Stimulated activated effector memory CD8-positive, alpha-beta T cell treated with anti-CD3 and anti-CD28 coated beads, Interleukin-12 subunit alpha, Interleukin-12 subunit beta, amount 100 ng/mL, for 72 hours (primary cell): ENCODE data around the gene SERINC3.
"Not testable (repeated sequence)": the region's sequence is repeated elsewhere in the genome, so short reads cannot be mapped to it uniquely, and the experiment has no call there.

Source experiments
- ATAC-seq: fragments of 150-1000 bp; cut with Tn5 transposase; 2 replicates; pipeline ENCODE4 v1.10.0; 2021
- DNase-seq, 2 donors: peaks; one replicate each; pipeline ENCODE4 v3.0.0; 2021 to 2022; ENCODE audit warnings: low spot score in 2 of 2
- H3K27ac Mint-ChIP-seq: one replicate; pipeline ENCODE4 v1.8.0; 2022; ENCODE audit warnings: mild to moderate bottlenecking, mixed read lengths
- H3K36me3 Mint-ChIP-seq: one replicate; pipeline ENCODE4 v1.8.0; 2022; ENCODE audit warnings: mild to moderate bottlenecking, mixed read lengths
- H3K4me1 Mint-ChIP-seq: one replicate; pipeline ENCODE4 v1.8.0; 2022; ENCODE audit warnings: mixed read lengths
- H3K4me3 Mint-ChIP-seq: one replicate; pipeline ENCODE4 v1.8.0; 2022; ENCODE audit warnings: mild to moderate bottlenecking, mixed read lengths
- H3K9me3 Mint-ChIP-seq: one replicate; pipeline ENCODE4 v1.8.0; 2022; ENCODE audit warnings: mixed read lengths

Gene SERINC3

GRCh38 chr20:44489223-44489622 is 32.6 kb downstream of the SERINC3 start:
- DNase-seq (no peak), ATAC-seq (no peak)
- H3K4me3 Mint-ChIP-seq = no peak overlapping the region
- H3K9me3 Mint-ChIP-seq = no peaks in the 10 kb centered on the region
- H3K4me1 Mint-ChIP-seq = peaks cover 57% of the 10 kb centered on the region
- peaks cover 100% of the 10 kb centered on the region for H3K36me3 Mint-ChIP-seq
- H3K27ac Mint-ChIP-seq = peak overlapping the region; percentile 74

DNA sequence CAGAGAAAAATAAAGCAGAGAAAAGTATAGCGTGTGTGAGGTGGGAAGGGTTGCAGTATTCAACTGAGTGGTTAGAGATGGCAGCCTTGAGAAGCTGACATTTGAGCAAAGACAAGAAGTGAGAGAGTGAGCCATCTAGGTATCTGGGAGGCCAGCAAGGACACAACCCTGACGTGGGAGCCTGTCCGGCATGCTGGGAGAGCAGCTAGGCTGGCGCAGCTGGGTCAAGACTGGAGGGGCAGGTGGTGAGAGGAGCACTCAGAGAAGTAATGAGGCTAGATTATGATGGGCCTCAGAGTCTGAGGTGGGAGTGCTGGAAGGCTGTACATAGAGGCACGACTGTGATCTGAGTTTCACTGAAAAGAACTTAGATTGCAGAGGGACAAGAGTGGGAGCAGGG is 33.3 kb downstream of the SERINC3 start:
- DNase-seq (no peak), ATAC-seq (no peak)
- peaks cover 51% of the 10 kb centered on the region for H3K4me1 Mint-ChIP-seq

DNA sequence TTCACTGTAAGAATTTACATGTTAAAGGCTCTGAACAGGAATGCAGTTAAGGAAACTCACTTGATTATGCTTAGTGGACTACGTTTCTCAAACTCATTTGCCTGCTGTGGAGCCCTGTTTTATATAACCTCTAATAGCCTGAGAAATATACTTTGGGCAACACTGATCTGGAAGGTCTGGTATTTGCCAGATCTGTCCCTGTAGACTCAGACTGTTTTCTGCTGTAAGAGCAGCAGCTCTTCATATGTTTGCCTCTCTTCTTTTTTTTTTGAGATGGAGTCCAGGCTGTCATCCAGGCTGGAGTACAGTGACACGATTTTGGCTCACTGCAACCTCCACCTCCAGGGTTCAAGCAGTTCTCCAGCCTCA is 36.1 kb downstream of the SERINC3 start:
- no peak for DNase-seq
- H3K9me3 Mint-ChIP-seq = no peaks in the 10 kb centered on the region
- H3K27ac Mint-ChIP-seq = peak overlapping the region; percentile 71
- peaks cover 31% of the 10 kb centered on the region for H3K4me1 Mint-ChIP-seq
- H3K4me3 Mint-ChIP-seq = no peak overlapping the region
- H3K36me3 Mint-ChIP-seq = peaks cover 97% of the 10 kb centered on the region
- ATAC-seq = no peak

More for the DNA sequence above, 33.3 kb downstream of the SERINC3 start:
- H3K4me3 Mint-ChIP-seq = no peak overlapping the region
- H3K27ac Mint-ChIP-seq = peak overlapping the region; percentile 74
- no peaks in the 10 kb centered on the region for H3K9me3 Mint-ChIP-seq
- peaks cover 100% of the 10 kb centered on the region for H3K36me3 Mint-ChIP-seq

DNA sequence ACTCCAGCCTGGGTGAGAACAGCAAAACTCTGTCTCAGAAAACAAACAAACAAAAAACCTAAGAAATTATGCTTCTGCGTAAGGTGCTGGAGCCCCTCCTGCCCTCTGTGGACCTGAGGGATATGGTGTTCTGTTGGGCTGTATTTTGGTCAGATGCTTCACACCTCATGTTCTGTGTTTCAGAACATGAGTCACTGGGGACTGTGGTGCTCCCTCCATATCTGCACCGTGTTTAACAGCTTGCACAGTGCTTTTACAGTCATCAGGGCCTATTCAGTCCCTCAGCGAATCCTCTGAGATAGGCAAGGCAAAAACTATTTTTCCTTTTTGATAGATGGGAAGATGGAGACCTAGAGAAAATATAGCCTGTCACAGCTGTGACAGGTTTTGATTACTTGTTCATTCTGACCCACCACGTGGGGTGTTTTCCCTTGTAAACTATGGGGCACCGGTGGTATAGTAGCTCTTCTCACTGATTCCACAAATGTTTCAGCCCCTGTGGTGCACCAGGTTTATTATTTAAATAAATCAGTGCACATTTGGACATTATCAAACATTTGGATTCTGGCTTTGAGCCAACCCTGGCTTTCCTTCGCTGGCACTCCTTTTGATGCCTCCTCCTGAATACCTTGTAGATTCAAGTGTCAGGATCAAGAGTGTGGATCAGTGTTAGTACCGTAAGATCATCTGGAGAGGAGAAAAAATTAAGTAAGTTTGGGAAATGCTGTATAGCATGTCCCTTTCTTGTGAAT is 36.6 kb downstream of the SERINC3 start:
- Mint-ChIP-seq H3K4me3 (no peak overlapping the region), H3K9me3 (no peaks in the 10 kb centered on the region), H3K4me1 (peaks cover 28% of the 10 kb centered on the region), H3K27ac (peak overlapping the region; percentile 71), H3K36me3 (peaks cover 95% of the 10 kb centered on the region)
- no peak for DNase-seq
- peak; percentile 93 for ATAC-seq

DNA sequence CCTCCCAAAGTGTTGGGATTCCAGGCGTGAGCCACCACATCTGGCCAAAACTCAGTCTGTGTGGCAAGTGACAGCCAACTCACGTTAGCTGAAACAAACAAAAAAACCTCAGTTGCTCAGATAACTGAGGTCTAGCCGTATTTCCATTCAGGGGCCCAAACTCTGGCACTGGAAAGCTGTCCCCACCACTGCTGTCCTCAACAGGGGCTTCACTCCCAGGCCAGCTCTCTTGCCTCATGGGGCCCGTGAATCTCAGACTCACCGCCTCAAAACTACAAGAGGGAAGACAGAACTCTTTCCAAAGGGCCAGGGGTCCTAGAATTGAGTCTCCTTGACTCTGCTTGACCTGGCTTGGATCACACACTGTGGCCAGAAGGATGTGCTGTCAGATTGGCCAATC is 38.8 kb downstream of the SERINC3 start:
- ATAC-seq (no peak), DNase-seq (no peak)
- H3K9me3 Mint-ChIP-seq = no peaks in the 10 kb centered on the region
- H3K27ac Mint-ChIP-seq = no peak overlapping the region
- peaks cover 7% of the 10 kb centered on the region for H3K4me1 Mint-ChIP-seq
- peaks cover 80% of the 10 kb centered on the region for H3K36me3 Mint-ChIP-seq
- no peak overlapping the region for H3K4me3 Mint-ChIP-seq

- H3K9me3 Mint-ChIP-seq = no peaks in the 10 kb centered on the region
- ATAC-seq (no peak), DNase-seq (no peak)
- peaks cover 68% of the 10 kb centered on the region for H3K36me3 Mint-ChIP-seq
- H3K4me1 Mint-ChIP-seq = peaks cover 11% of the 10 kb centered on the region
- no peak overlapping the region for H3K4me3 Mint-ChIP-seq
- H3K27ac Mint-ChIP-seq = peak overlapping the region; percentile 63
Observed at GRCh38 chr20:44481719-44482416, 40.0 kb downstream of the SERINC3 start.

DNA sequence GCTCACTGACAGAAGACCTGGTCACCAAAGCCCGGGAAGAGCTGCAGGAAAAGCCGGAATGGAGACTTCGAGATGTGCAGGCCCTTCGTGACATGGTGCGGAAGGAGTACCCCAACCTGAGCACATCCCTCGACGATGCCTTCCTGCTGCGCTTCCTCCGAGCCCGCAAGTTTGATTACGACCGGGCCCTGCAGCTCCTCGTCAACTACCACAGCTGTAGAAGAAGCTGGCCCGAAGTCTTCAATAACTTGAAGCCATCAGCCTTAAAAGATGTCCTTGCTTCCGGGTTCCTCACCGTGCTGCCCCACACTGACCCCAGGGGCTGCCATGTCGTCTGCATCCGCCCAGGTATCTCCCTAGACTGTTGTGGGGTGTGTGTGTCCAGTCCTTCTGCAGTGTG is 41.8 kb downstream of the SERINC3 start:
- ATAC-seq (no peak), DNase-seq (no peak)
- H3K27ac Mint-ChIP-seq = peak overlapping the region; percentile 63
- H3K4me3 Mint-ChIP-seq = no peak overlapping the region
- peaks cover 23% of the 10 kb centered on the region for H3K4me1 Mint-ChIP-seq
- H3K9me3 Mint-ChIP-seq = no peaks in the 10 kb centered on the region
- H3K36me3 Mint-ChIP-seq = peaks cover 63% of the 10 kb centered on the region

DNA sequence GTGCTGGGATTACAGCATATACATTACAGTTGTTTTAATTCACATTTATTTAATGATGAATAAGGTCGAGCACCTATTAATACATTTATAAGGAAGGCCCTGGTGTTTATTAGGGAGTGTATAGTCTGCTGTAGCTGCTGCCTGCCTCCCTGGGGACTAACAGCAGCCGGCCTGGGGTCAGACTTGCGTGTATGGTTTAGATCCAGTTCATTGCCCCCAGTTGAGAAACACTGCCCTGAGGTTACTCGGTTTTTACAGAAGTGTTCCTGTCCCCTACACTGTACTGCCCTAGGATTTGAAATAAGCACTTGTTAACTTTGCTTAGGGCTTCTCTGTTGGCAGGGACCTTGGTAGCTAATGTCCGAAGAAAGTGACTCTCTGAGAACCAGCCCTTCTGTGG is 42.2 kb downstream of the SERINC3 start:
- Mint-ChIP-seq H3K9me3 (no peaks in the 10 kb centered on the region), H3K27ac (no peak overlapping the region), H3K36me3 (peaks cover 60% of the 10 kb centered on the region), H3K4me3 (no peak overlapping the region), H3K4me1 (peaks cover 24% of the 10 kb centered on the region)
- no peak for ATAC-seq
- DNase-seq = no peak

DNA sequence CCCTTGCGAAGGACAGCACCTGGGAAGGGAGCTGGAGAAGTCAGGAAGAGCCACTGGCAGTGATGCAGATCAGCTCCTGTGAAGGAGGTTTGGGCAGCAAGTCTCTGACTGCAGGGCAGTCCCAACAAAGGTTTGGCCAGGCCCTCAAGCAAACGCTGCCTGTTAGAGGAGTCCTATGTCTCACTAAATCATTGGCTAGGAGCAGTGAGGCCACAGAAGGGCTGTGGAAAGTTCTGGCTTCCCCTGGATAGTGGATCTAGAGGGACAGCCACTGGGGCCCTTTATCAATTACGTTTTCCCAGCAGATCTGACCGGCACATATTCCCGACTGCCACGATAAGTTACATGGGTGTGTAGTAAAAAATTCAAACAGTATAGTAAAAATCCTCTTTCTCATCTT is 43.7 kb downstream of the SERINC3 start:
- H3K27ac Mint-ChIP-seq = no peak overlapping the region
- H3K4me3 Mint-ChIP-seq = no peak overlapping the region
- peaks cover 45% of the 10 kb centered on the region for H3K36me3 Mint-ChIP-seq
- ATAC-seq = no peak
- H3K9me3 Mint-ChIP-seq = no peaks in the 10 kb centered on the region
- peaks cover 24% of the 10 kb centered on the region for H3K4me1 Mint-ChIP-seq
- no peak for DNase-seq

GRCh38 chr20:44477151-44477550 is 44.7 kb downstream of the SERINC3 start:
- Mint-ChIP-seq H3K9me3 (no peaks in the 10 kb centered on the region), H3K27ac (peak overlapping the region; percentile 99), H3K4me3 (peak overlapping the region; percentile 95), H3K36me3 (peaks cover 35% of the 10 kb centered on the region), H3K4me1 (peaks cover 24% of the 10 kb centered on the region)
- ATAC-seq (no peak), DNase-seq (no peak)

DNA sequence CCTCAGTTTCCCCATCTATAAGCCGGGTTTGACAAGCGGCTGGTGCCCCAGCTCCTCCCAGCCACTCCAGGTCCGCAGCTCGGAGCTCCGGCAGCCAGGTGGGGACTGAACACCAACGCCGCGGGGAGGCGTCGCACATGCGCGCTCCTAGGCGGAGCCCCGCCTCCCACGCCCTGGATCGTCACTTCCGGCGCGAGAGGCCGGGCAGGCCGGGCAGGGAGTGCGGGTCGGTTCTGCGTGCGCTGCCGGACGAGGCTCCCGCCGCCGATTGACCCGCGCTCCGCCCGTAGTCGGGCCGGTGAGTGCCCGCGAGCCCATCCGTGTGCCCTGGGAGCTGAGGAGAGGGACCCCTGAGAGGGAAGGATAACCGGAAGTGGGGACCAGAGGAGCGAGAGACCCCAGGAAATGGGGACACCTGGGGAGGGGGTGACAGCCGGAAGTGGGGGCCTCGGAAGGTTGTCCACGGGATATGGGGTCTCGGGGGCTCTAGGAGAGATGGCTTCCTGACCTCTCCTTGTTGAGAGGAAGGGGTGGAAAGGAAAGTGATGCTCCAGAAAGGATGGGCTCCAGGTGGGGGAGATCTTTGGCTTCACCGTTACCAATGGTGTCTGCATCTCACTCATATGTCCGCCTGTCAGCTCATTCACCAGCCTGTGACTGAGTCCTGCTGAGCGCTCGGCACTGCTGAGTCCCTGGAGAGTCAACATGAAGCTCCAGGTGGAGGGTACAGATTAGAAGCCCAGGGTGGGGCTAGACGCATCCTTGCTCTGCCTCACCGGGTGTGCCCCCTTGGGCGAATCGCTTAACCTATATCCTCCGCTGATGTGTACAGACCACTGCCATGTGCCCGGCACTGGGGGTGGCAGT is 45.9 kb downstream of the SERINC3 start, which contains the start of gene TTPAL:
TSS of gene TTPAL (plus strand) at position 181 of the 867 bp plus-strand sequence. CDS start 4,126 bp downstream, outside the sequence.
- peak within 1 kb of the TSS; percentile 99 for H3K27ac Mint-ChIP-seq
- DNase-seq (peak; percentile 91 to 94), ATAC-seq (peak; percentile 98)
- peak within 1 kb of the TSS; percentile 95 for H3K4me3 Mint-ChIP-seq
- peaks cover 24% of the 10 kb centered on the region for H3K4me1 Mint-ChIP-seq
- no peaks in the 10 kb centered on the region for H3K9me3 Mint-ChIP-seq
- H3K36me3 Mint-ChIP-seq = peaks cover 26% of the 10 kb centered on the region

DNA sequence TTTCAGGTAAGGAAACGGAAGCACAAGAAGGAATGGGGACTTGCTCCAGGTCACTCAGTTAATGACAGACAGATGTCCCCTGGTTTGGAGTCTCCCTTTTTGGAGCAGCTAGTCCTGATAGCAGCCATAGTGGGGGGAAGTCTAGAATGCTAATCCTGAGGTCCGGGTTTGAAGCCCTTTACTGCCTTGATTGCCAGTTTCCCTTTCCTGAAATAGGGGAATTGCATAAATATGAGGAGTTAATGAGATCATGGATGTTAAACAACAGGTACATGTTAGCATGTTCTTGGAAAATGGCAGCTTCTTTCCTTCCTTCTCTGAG is 46.5 kb downstream of the SERINC3 start:
- Mint-ChIP-seq H3K9me3 (no peaks in the 10 kb centered on the region), H3K4me3 (peak overlapping the region; percentile 95), H3K4me1 (peaks cover 24% of the 10 kb centered on the region), H3K27ac (peak overlapping the region; percentile 99), H3K36me3 (peaks cover 22% of the 10 kb centered on the region)
- ATAC-seq (no peak), DNase-seq (no peak)

DNA sequence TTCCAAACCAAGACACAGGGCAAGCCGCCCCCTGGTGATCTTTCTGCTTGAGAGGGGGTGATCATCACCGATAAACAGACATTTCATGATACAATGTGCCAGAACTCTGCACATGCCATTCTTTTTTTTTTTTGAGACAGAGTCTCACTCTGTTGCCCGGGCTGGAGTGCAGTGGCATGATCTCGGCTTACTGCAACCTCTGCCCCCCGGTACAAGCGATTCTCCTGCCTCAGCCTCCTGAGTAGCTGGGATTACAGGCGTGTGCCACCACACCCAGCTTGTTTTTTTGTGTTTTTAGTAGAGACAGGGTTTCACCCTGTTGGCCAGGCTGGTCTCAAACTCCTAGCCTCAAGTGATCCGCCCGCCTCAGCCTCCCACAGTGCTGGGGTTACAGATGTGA is 49.6 kb downstream of the SERINC3 start:
- DNase-seq, ATAC-seq, H3K27ac Mint-ChIP-seq, H3K4me3 Mint-ChIP-seq, H3K9me3 Mint-ChIP-seq: not testable (repeated sequence)
- H3K4me1 Mint-ChIP-seq = peaks cover 24% of the 10 kb centered on the region
- peaks cover 14% of the 10 kb centered on the region for H3K36me3 Mint-ChIP-seq

DNA sequence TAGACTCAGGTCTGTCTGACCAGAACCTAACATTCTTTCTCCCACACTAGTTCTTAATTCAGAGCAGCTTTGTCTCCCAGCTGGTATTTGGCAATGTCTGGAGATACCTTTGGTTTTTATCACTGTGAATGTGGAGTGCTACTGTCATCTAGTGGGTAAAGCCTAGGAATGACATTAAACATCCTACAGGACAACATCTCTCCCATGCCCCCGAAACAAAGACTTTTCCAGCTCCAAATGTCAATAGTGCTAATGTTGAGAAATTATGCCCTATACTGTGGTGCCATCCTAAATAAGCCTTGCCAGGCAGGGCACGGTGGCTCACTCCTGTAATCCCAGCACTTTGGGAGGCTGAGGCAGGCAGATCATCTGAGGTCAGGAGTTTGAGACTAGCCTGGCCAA is 50.4 kb downstream of the SERINC3 start:
- H3K27ac Mint-ChIP-seq = no peak overlapping the region
- H3K4me3 Mint-ChIP-seq = no peak overlapping the region
- DNase-seq (no peak), ATAC-seq (no peak)
- peaks cover 16% of the 10 kb centered on the region for H3K4me1 Mint-ChIP-seq
- H3K9me3 Mint-ChIP-seq = no peaks in the 10 kb centered on the region
- H3K36me3 Mint-ChIP-seq = peaks cover 14% of the 10 kb centered on the region

DNA sequence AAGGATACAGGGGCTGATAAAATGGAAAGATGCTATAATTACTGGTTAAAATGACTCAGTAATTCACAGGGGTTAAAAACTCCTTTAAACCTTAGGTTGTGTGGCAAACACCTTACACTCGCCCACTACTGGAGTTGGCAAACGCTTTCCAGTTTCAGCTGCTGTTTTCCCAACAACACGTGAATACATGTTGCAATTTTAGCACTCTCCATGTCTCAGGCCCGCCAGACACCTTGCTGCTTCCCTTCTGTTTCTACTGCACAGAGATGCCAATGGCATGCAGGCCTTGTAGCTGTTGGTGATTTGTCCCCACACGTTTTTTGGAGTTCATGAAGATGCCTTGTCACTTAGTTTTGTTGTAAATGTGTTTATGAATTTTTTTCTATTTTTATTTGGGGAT is 51.5 kb downstream of the SERINC3 start:
- Mint-ChIP-seq H3K4me3 (no peak overlapping the region), H3K27ac (no peak overlapping the region), H3K9me3 (no peaks in the 10 kb centered on the region), H3K4me1 (peaks cover 5% of the 10 kb centered on the region), H3K36me3 (peaks cover 4% of the 10 kb centered on the region)
- DNase-seq (no peak), ATAC-seq (no peak)
